Astrocyte (in vitro differentiated cells and primary cell): ENCODE data around the gene ALDH1A3. TPM values are rescaled to one million over a fixed set of nuclear protein-coding genes. Genes with fewer than 3 reads are reported as not detected.
A peak's percentile ranks its signal among the peaks of the same experiment; 100 is the strongest.

Source experiments
- DNase-seq: peaks from one replicate; pipeline ENCODE4 v3.0.0-alpha.2; 2010; ENCODE audit warnings: low read depth
- FAIRE-seq: peaks from 2 replicates; lab custom pipeline; 2011; peaks lifted over from hg19 to GRCh38; lab: Jason Lieb, UNC
- H2AFZ ChIP-seq: 2 replicates; pipeline ENCODE4 v1.6.0; 2012; ENCODE audit warnings: low read depth, low read length, inconsistent platforms
- H3K27ac ChIP-seq: 2 replicates; pipeline ENCODE4 v1.5.1; 2011; ENCODE audit warnings: low read depth, low read length, inconsistent platforms
- H3K27me3 ChIP-seq: 2 replicates; pipeline ENCODE4 v1.6.0; 2011; ENCODE audit warnings: low read length, inconsistent platforms; ENCODE audit not compliant: insufficient read depth
- H3K36me3 ChIP-seq: 2 replicates; pipeline ENCODE4 v1.5.1; 2011; ENCODE audit warnings: low read length, inconsistent platforms; ENCODE audit not compliant: insufficient read depth
- H3K4me1 ChIP-seq: 2 replicates; pipeline ENCODE4 v1.5.1; 2011; ENCODE audit warnings: low read length, inconsistent platforms; ENCODE audit not compliant: insufficient read depth
- H3K4me2 ChIP-seq: 2 replicates; pipeline ENCODE4 v1.6.0; 2012; ENCODE audit warnings: low read length, inconsistent platforms
- H3K4me3 ChIP-seq: 2 replicates; pipeline ENCODE4 v1.5.1; 2011; ENCODE audit warnings: low read depth, mild to moderate bottlenecking, low read length, inconsistent platforms; ENCODE audit not compliant: insufficient read depth
- H3K79me2 ChIP-seq: 2 replicates; pipeline ENCODE4 v1.6.0; 2012; ENCODE audit warnings: mild to moderate bottlenecking, low read length, inconsistent platforms; ENCODE audit not compliant: insufficient read depth
- H3K9ac ChIP-seq: 2 replicates; pipeline ENCODE4 v1.6.0; 2012; ENCODE audit warnings: mild to moderate bottlenecking, low read length, inconsistent platforms
- H3K9me3 ChIP-seq: 2 replicates; pipeline ENCODE4 v1.5.1; 2012; ENCODE audit warnings: low read depth, mild to moderate bottlenecking, low read length, inconsistent platforms; ENCODE audit not compliant: insufficient read depth
- H4K20me1 ChIP-seq: 2 replicates; pipeline ENCODE4 v1.6.0; 2012; ENCODE audit warnings: low read length, inconsistent platforms; ENCODE audit not compliant: insufficient read depth
- H3K27ac Mint-ChIP-seq: one replicate; pipeline ENCODE4 v1.8.0; 2021; ENCODE audit warnings: mild to moderate bottlenecking, mixed read lengths; ENCODE audit not compliant: unreplicated experiment
- H3K27me3 Mint-ChIP-seq: one replicate; pipeline ENCODE4 v1.8.0; 2021; ENCODE audit warnings: low read depth, mixed read lengths; ENCODE audit not compliant: unreplicated experiment
- H3K36me3 Mint-ChIP-seq: one replicate; pipeline ENCODE4 v1.8.0; 2021; ENCODE audit warnings: low read depth, mixed read lengths; ENCODE audit not compliant: unreplicated experiment
- H3K4me1 Mint-ChIP-seq: one replicate; pipeline ENCODE4 v1.8.0; 2021; ENCODE audit warnings: low read depth, mixed read lengths; ENCODE audit not compliant: unreplicated experiment
- H3K4me3 Mint-ChIP-seq: one replicate; pipeline ENCODE4 v1.8.0; 2021; ENCODE audit warnings: mild to moderate bottlenecking, moderate library complexity, mixed read lengths; ENCODE audit not compliant: unreplicated experiment
- H3K9me3 Mint-ChIP-seq: one replicate; pipeline ENCODE4 v1.8.0; 2021; ENCODE audit warnings: mild to moderate bottlenecking, mixed read lengths; ENCODE audit not compliant: unreplicated experiment
- EZH2 ChIP-seq: IDR thresholded peaks from 2 replicates; pipeline ENCODE4 v1.6.1; 2012; ENCODE audit warnings: mild to moderate bottlenecking, low read length, inconsistent platforms; ENCODE audit not compliant: insufficient read depth
- total RNA-seq: library from RNA; stranded (reverse); gene quantifications from 2 replicates; pipeline ENCODE4 v1.2.1, GENCODE V29; 2021
- TF ChIP-seq, protein P1 (sequence below): IDR thresholded peaks from 2 replicates; pipeline ENCODE4 v1.5.1; 2011; ENCODE audit warnings: low read depth, mild to moderate bottlenecking, inconsistent platforms, low read length, moderate library complexity; ENCODE audit not compliant: insufficient read depth

The ALDH1A3 gene
- total RNA-seq, 1 donor from 2014 or later, result 0.95 TPM

DNA sequence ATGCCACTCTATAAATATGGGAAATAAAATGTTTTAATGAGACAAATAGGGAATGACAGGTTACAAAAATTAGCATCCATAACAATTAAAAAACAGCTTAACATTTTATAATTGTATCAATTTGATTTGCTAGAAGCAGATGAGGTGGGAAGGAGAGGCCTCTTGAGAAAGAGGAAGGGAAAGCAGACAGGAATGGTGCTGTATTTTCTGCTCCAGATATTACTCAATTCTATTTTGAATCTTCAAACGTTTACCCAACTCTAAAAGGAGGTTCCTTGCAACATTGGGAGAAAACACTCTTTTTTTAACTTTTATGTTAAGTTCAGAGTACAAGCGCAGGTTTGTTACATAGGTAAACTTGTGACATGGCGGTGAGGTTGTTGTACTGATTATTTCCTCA lies 44.9 kb upstream of the ALDH1A3 start:
- Histone ChIP-seq H3K9ac (no peak overlapping the region), H2AFZ (no peak overlapping the region), H3K4me1 (no peaks in the 10 kb centered on the region), H3K4me3 (no peak overlapping the region), H3K36me3 (no peaks in the 10 kb centered on the region), H3K27ac (no peak overlapping the region), H3K27me3 (no peaks in the 10 kb centered on the region), H3K4me2 (no peak overlapping the region), H3K9me3 (peaks cover 2% of the 10 kb centered on the region), H4K20me1 (no peaks in the 10 kb centered on the region), H3K79me2 (no peaks in the 10 kb centered on the region)
- peaks cover 3% of the 10 kb centered on the region for H3K27me3 Mint-ChIP-seq
- no peak overlapping the region for H3K4me3 Mint-ChIP-seq
- no peak overlapping the region for H3K27ac Mint-ChIP-seq
- no peaks in the 10 kb centered on the region for H3K4me1 Mint-ChIP-seq
- H3K36me3 Mint-ChIP-seq, result no peaks in the 10 kb centered on the region
- TF ChIP-seq, protein P1, sequence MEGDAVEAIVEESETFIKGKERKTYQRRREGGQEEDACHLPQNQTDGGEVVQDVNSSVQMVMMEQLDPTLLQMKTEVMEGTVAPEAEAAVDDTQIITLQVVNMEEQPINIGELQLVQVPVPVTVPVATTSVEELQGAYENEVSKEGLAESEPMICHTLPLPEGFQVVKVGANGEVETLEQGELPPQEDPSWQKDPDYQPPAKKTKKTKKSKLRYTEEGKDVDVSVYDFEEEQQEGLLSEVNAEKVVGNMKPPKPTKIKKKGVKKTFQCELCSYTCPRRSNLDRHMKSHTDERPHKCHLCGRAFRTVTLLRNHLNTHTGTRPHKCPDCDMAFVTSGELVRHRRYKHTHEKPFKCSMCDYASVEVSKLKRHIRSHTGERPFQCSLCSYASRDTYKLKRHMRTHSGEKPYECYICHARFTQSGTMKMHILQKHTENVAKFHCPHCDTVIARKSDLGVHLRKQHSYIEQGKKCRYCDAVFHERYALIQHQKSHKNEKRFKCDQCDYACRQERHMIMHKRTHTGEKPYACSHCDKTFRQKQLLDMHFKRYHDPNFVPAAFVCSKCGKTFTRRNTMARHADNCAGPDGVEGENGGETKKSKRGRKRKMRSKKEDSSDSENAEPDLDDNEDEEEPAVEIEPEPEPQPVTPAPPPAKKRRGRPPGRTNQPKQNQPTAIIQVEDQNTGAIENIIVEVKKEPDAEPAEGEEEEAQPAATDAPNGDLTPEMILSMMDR, result no peak
- TF ChIP-seq EZH2, result no peak
- DNase-seq (no peak), FAIRE-seq (no peak)
- H3K9me3 Mint-ChIP-seq, result no peaks in the 10 kb centered on the region

DNA sequence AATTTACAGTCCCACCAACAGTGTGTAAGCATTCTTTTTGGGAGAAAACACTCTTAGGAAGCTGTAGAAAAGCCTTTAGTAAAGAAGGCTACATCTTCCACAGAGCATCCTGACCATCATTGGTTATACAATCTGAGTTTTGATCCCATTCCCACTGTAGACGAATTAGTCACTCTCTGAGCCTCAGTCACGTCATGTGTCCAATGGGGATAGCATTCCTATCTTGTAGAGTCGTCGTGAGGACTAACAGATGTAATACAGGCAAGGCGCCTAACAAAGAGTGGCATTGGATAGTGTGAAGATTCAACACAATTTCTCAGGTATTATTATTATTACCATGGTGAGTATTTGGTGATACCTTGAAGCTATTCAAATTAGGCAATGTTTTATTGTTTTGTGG lies 44.0 kb upstream of the ALDH1A3 start:
- Mint-ChIP-seq H3K27ac (no peak overlapping the region), H3K4me1 (no peaks in the 10 kb centered on the region), H3K9me3 (no peaks in the 10 kb centered on the region), H3K27me3 (peaks cover 3% of the 10 kb centered on the region), H3K36me3 (no peaks in the 10 kb centered on the region), H3K4me3 (no peak overlapping the region)
- DNase-seq, result peak; percentile 10
- Histone ChIP-seq H4K20me1 (no peaks in the 10 kb centered on the region), H3K4me1 (no peaks in the 10 kb centered on the region), H3K9me3 (peaks cover 2% of the 10 kb centered on the region), H3K4me2 (no peak overlapping the region), H3K36me3 (no peaks in the 10 kb centered on the region), H3K27ac (no peak overlapping the region), H2AFZ (no peak overlapping the region), H3K4me3 (no peak overlapping the region), H3K9ac (no peak overlapping the region), H3K27me3 (no peaks in the 10 kb centered on the region), H3K79me2 (no peaks in the 10 kb centered on the region)
- no peak for FAIRE-seq
- TF ChIP-seq, protein P1, result no peak
- no peak for TF ChIP-seq EZH2

DNA sequence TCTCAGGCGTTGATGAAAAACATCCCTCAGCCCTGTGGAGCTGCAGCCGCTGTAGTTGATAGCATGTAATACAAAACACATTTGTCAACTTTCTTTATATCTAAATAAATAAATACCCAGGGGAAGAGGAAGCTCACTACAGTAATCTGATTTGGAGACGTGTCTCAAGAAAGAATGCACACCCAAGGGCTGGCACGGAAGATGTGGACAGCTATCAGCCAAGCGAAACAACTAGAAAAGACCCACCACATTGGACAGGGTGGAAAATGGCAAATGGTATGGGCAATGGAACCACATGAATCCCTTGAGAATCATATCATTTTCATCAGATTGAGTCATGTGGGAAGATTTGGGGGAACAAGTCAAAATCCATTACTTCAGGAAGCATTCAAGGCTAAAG lies 43.1 kb upstream of the ALDH1A3 start:
- Mint-ChIP-seq H3K27ac (no peak overlapping the region), H3K27me3 (peaks cover 3% of the 10 kb centered on the region), H3K9me3 (no peaks in the 10 kb centered on the region), H3K4me3 (no peak overlapping the region), H3K36me3 (no peaks in the 10 kb centered on the region), H3K4me1 (no peaks in the 10 kb centered on the region)
- H4K20me1 ChIP-seq, result no peaks in the 10 kb centered on the region
- no peak overlapping the region for H3K4me2 ChIP-seq
- no peak for TF ChIP-seq EZH2
- TF ChIP-seq, protein P1, result no peak
- H3K79me2 ChIP-seq, result no peaks in the 10 kb centered on the region
- H3K4me3 ChIP-seq, result no peak overlapping the region
- H3K9me3 ChIP-seq, result peaks cover 2% of the 10 kb centered on the region
- FAIRE-seq (no peak), DNase-seq (no peak)
- H3K27me3 ChIP-seq, result no peaks in the 10 kb centered on the region
- no peak overlapping the region for H3K27ac ChIP-seq
- no peak overlapping the region for H3K9ac ChIP-seq
- no peaks in the 10 kb centered on the region for H3K36me3 ChIP-seq
- H2AFZ ChIP-seq, result no peak overlapping the region
- no peaks in the 10 kb centered on the region for H3K4me1 ChIP-seq
